ENCODE results near the gene RNU6-1.

DNA sequence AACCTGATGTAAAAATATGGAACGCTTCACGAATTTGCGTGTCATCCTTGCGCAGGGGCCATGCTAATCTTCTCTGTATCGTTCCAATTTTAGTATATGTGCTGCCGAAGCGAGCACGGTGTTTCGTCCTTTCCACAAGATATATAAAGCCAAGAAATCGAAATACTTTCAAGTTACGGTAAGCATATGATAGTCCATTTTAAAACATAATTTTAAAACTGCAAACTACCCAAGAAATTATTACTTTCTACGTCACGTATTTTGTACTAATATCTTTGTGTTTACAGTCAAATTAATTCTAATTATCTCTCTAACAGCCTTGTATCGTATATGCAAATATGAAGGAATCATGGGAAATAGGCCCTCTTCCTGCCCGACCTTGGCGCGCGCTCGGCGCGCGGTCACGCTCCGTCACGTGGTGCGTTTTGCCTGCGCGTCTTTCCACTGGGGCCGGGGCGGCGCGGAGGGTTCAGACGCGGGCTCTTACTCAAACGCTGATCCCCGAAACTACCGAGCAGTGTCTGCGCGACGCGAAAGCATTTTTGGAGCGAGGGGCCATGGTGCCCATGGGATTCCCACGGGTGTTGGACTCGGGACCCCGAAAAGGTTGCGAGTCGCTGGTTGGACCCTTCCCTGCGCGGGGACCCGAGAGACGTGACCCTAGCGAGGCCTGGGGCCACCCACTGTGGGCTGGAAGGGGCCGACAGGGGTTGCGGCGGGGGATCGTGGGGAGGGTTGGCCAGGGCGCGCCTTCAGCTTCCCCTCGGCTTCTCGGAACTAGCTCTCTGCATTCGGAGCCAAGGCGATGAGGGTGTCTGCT lies at the start of gene RNU6-1:
- TF ChIP-seq CTCF (IDR thresholded peaks at IDR 0.05; ENCODE audit: extremely low read depth in 1 of 2, insufficient read depth in 1 of 2, low read depth in 1 of 2, low read length in 2 of 2) (no peak), POLR2A (IDR thresholded peaks at IDR 0.05; ENCODE audit: low read depth, low read length) (peak; percentile 85), JUN (IDR thresholded peaks at IDR 0.05; ENCODE audit: borderline replicate concordance, insufficient read depth, insufficient read length, low read depth) (no peak), EZH2 (IDR thresholded peaks at IDR 0.05; ENCODE audit: borderline replicate concordance, low read depth, low read length, severe bottlenecking) (no peak), POLR2AphosphoS5 (IDR thresholded peaks at IDR 0.05; ENCODE audit: insufficient read depth, low read depth, low read length) (peak; percentile 85), MYC (IDR thresholded peaks at IDR 0.05; ENCODE audit: low read depth, low read length) (peak; percentile 6)

Measured in endothelial cell of umbilical vein (primary cell).